HG03442 (cell line): ENCODE measurements around the gene IL17REL.
A peak's percentile ranks its signal among the peaks of the same experiment; 100 is the strongest.

Experiments
- ATAC-seq: cut with Tn5 transposase; IDR thresholded peaks from one replicate; pipeline ENCODE4 v1.9.1; 2021; ENCODE audit warnings: mild to moderate bottlenecking, moderate library complexity; ENCODE audit not compliant: unreplicated experiment

Gene IL17REL

GRCh38 chr22:49970528-49971231 lies 41.9 kb downstream of the IL17REL start:
- ATAC-seq = peak; percentile 72

GRCh38 chr22:49969751-49970527 lies 42.6 kb downstream of the IL17REL start:
- ATAC-seq = no peak

- ATAC-seq = no peak
Observed at GRCh38 chr22:49968831-49969661, 43.5 kb downstream of the IL17REL start.

GRCh38 chr22:49968313-49968830 lies 44.2 kb downstream of the IL17REL start:
- ATAC-seq = no peak

- ATAC-seq = no peak
Observed at GRCh38 chr22:49967706-49968208, 44.8 kb downstream of the IL17REL start.

GRCh38 chr22:49966774-49967705 lies 45.5 kb downstream of the IL17REL start:
- ATAC-seq = no peak

- no peak for ATAC-seq
Observed at GRCh38 chr22:49966041-49966773, 46.4 kb downstream of the IL17REL start.

GRCh38 chr22:49965091-49966040 lies 47.2 kb downstream of the IL17REL start:
- no peak for ATAC-seq

- ATAC-seq = no peak
Observed at GRCh38 chr22:49964136-49965090, 48.2 kb downstream of the IL17REL start.

GRCh38 chr22:49963647-49964026 lies 48.9 kb downstream of the IL17REL start:
- no peak for ATAC-seq

- no peak for ATAC-seq
Observed at GRCh38 chr22:49962751-49963646, 49.6 kb downstream of the IL17REL start.

- no peak for ATAC-seq
Observed at GRCh38 chr22:49962012-49962750, 50.4 kb downstream of the IL17REL start.

GRCh38 chr22:49961601-49962011 lies 51.0 kb downstream of the IL17REL start:
- no peak for ATAC-seq

- peak; percentile 2 for ATAC-seq
Observed at GRCh38 chr22:49961005-49961600, 51.5 kb downstream of the IL17REL start.
